Activated B cell treated with CpG ODN at 0.5 μM for 24 hours (primary cell): ENCODE results near the gene CAT. TPM values are rescaled to one million over a fixed set of nuclear protein-coding genes. Genes with fewer than 3 reads are reported as not detected.

Experiments
- ATAC-seq: fragments of 200-7000 bp; cut with Tn5 transposase; one replicate; pipeline ENCODE4 v1.10.0; 2021; ENCODE audit warnings: low read depth, mild to moderate bottlenecking, moderate library complexity
- CTCF ChIA-PET: fragments of 350-600 bp; sonication (Branson Sonifier 250); formaldehyde crosslinking; loops from one replicate; lab custom pipeline; 2021; ENCODE audit warnings: antibody characterized with exemption; lab: Charles Lee
- POLR2A ChIA-PET: fragments of 350-600 bp; sonication (Branson Sonifier 250); formaldehyde crosslinking; loops from one replicate; lab custom pipeline; 2021; ENCODE audit warnings: antibody characterized with exemption; lab: Charles Lee
- DNase-seq: peaks from one replicate; pipeline ENCODE4 v3.0.0; 2022
- H3K27ac Mint-ChIP-seq: one replicate; pipeline ENCODE4 v1.8.0; 2020; ENCODE audit warnings: mixed read lengths
- H3K27me3 Mint-ChIP-seq: one replicate; pipeline ENCODE4 v1.8.0; 2021; ENCODE audit warnings: mixed read lengths
- H3K36me3 Mint-ChIP-seq: one replicate; pipeline ENCODE4 v1.8.0; 2021; ENCODE audit warnings: low read depth, mixed read lengths
- H3K4me1 Mint-ChIP-seq: one replicate; pipeline ENCODE4 v1.8.0; 2021; ENCODE audit warnings: mixed read lengths
- H3K4me3 Mint-ChIP-seq: one replicate; pipeline ENCODE4 v1.8.0; 2020; ENCODE audit warnings: mild to moderate bottlenecking, mixed read lengths
- H3K9me3 Mint-ChIP-seq: one replicate; pipeline ENCODE4 v1.8.0; 2020; ENCODE audit warnings: mixed read lengths
- intact Hi-C: fragments of 100-400 bp; cut with micrococcal nuclease; formaldehyde crosslinking; loops from one replicate; pipeline ENCODE4 v1.15.1; 2024
- total RNA-seq: library from RNA; stranded (reverse); gene quantifications from 2 replicates; pipeline ENCODE4 v1.2.3, GENCODE V29; 2022
- TF ChIP-seq, protein P1 (sequence below): fragments of 200-600 bp; IDR thresholded peaks from one replicate; pipeline ENCODE4 v1.8.0; 2022; ENCODE audit warnings: antibody characterized with exemption, mild to moderate bottlenecking

The CAT gene
- total RNA-seq, 1 donor from 2014 or later = 81.2 TPM

DNA sequence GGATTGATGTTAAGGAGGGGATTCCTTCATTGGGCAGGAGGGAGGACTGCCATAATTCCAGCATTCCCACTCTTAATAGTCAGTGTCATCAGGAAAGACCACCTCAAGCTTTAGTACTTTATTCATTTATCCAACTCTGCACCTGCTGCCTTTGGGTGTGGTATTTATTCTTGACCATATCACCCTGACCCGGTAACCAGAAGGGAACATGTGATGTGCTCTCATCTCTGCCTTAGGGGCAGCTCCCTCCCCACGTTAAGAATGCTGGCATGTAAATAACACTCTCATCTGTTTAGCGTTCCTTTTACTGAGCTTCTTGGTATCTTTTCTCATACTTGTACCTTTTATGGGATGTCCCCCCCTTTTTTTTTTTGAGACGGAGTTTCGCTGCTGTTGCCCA is 7.7 kb downstream of the CAT start:
- ChIA-PET CTCF (interaction anchor here (1.3 kb wide), 1 partner anchor 12 kb away, joined by 3 read pairs; no protein-coding TSS in a partner anchor), POLR2A (no interaction called here)
- ATAC-seq (no peak), DNase-seq (no peak)
- Mint-ChIP-seq H3K9me3 (no peaks in the 10 kb centered on the region), H3K27ac (no peak overlapping the region), H3K36me3 (peaks cover 38% of the 10 kb centered on the region), H3K4me1 (peaks cover 73% of the 10 kb centered on the region), H3K27me3 (no peaks in the 10 kb centered on the region), H3K4me3 (no peak overlapping the region)
- intact Hi-C loops = no loop called here
- TF ChIP-seq, protein P1, sequence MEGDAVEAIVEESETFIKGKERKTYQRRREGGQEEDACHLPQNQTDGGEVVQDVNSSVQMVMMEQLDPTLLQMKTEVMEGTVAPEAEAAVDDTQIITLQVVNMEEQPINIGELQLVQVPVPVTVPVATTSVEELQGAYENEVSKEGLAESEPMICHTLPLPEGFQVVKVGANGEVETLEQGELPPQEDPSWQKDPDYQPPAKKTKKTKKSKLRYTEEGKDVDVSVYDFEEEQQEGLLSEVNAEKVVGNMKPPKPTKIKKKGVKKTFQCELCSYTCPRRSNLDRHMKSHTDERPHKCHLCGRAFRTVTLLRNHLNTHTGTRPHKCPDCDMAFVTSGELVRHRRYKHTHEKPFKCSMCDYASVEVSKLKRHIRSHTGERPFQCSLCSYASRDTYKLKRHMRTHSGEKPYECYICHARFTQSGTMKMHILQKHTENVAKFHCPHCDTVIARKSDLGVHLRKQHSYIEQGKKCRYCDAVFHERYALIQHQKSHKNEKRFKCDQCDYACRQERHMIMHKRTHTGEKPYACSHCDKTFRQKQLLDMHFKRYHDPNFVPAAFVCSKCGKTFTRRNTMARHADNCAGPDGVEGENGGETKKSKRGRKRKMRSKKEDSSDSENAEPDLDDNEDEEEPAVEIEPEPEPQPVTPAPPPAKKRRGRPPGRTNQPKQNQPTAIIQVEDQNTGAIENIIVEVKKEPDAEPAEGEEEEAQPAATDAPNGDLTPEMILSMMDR = no peak

DNA sequence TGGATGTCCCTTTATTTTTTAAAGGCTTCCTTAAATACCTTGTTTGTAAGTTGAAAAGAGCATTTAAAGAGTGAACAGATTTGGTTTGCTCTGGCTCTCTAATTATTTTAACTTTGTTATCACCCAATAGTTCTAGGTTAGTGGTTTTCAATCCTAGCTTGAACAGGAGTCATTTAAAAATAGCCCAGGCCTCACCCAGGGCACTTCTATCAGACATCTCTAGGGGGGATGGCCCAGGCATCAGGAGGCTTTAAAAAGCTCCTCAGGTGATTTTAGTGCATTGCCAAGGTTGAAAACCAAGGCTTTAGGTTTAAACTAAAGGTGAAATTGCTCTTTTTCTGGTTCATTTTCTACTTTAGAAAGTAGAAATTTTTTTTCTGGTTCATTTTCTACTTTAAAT is 8.3 kb downstream of the CAT start:
- ChIA-PET POLR2A (interaction anchor here (0.7 kb wide), 1 partner anchor 9 kb away, joined by 3 read pairs; the partner anchor contains the start of gene CAT), CTCF (interaction anchor here (1.3 kb wide), 1 partner anchor 12 kb away, joined by 3 read pairs; no protein-coding TSS in a partner anchor)
- ATAC-seq = no peak
- Mint-ChIP-seq H3K36me3 (peaks cover 44% of the 10 kb centered on the region), H3K27ac (no peak overlapping the region), H3K4me3 (no peak overlapping the region), H3K9me3 (no peaks in the 10 kb centered on the region), H3K27me3 (no peaks in the 10 kb centered on the region), H3K4me1 (peaks cover 71% of the 10 kb centered on the region)
- intact Hi-C loops = no loop called here
- no peak for DNase-seq
- TF ChIP-seq, protein P1 = no peak

DNA sequence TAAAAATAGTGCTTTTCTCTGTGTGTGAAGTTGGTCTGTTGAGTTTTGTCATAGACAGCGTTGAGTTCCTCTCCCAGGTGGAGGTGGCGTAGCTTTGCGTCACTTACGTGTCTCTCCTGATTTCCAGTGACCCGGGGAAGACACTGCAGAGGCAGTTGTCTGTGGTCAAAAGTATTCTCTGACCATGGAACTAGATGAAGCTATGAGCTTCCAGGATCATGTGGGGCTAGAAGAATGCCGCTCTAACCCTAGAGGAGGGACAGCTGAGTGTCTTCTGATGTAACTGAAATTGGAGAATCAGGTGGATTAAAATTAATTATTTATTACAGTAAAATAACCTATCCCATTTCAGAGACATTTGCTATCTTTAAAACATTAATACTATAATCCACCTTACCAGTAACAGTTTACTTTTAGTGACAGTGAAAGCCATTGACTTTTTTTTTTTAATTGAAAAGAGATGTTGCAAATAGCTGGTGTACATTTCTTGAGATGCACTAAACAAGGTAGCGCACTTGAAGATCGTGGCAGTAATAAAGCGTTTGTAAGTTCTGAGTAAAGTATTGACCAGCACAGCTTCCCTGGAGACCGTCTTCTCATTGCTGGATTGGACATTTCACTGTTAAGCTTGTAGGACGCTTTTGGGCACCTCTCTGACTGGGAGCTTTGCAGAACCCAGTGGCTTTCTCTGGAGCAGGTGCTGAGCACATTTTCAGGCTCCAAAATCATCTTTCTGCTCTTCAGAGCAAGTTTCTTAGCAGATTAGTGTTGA is 9.7 kb downstream of the CAT start:
- H3K27me3 Mint-ChIP-seq = no peaks in the 10 kb centered on the region
- H3K36me3 Mint-ChIP-seq = peaks cover 57% of the 10 kb centered on the region
- DNase-seq (no peak), ATAC-seq (no peak)
- H3K27ac Mint-ChIP-seq = peak overlapping the region; percentile 47
- H3K9me3 Mint-ChIP-seq = no peaks in the 10 kb centered on the region
- intact Hi-C loops = no loop called here
- ChIA-PET POLR2A (interaction anchor here (0.6 to 1.0 kb wide), 4 partner anchors 9 to 909 kb away, joined by 3 to 4 read pairs (median 3); partner anchors contain the start of gene CAT), CTCF (no interaction called here)
- peaks cover 59% of the 10 kb centered on the region for H3K4me1 Mint-ChIP-seq
- TF ChIP-seq, protein P1 = no peak
- peak overlapping the region; percentile 30 for H3K4me3 Mint-ChIP-seq

DNA sequence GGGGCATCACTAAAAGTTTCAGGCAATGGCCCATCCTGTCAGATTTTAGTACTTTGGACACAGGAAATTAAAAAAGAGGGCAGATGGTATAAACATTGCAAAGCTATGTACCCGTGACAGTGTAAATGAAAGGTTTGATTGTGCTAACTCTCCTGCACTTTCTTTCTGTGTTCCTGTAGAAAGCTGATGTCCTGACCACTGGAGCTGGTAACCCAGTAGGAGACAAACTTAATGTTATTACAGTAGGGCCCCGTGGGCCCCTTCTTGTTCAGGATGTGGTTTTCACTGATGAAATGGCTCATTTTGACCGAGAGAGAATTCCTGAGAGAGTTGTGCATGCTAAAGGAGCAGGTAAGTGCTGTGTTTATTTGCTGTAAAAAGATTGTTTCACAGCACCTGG is 10.3 kb downstream of the CAT start:
- peaks cover 53% of the 10 kb centered on the region for H3K4me1 Mint-ChIP-seq
- ChIA-PET POLR2A (interaction anchor here (1.0 kb wide), 2 partner anchors 10 to 40 kb away, joined by 3 to 4 read pairs; partner anchors contain the start of gene CAT), CTCF (no interaction called here)
- H3K27me3 Mint-ChIP-seq = no peaks in the 10 kb centered on the region
- H3K4me3 Mint-ChIP-seq = peak overlapping the region; percentile 30
- peak overlapping the region; percentile 47 for H3K27ac Mint-ChIP-seq
- DNase-seq = no peak
- H3K9me3 Mint-ChIP-seq = no peaks in the 10 kb centered on the region
- ATAC-seq = peak; percentile 62
- TF ChIP-seq, protein P1 = no peak
- intact Hi-C loops = loop anchor here (1.0 kb wide), 1 partner anchor 10 kb away; no protein-coding TSS in a partner anchor
- H3K36me3 Mint-ChIP-seq = peaks cover 63% of the 10 kb centered on the region

DNA sequence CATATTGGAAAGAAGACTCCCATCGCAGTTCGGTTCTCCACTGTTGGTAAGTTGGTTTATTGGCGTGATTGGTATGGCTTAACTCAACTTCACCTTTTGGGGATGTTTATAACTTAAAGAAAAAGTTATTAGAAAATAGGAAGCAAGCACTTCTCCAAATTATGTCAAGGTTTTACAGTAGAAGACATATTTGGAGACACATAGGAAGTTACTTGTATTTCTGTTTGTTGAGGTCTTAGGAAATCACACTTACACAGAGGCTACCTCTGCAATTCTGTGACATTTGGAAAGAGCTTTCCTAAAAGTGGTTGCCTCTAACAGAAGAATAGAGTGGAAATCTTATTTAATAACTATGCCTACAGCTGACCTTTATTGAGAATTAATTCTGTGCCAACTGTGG is 12.3 kb downstream of the CAT start:
- intact Hi-C loops = no loop called here
- CTCF ChIA-PET = no interaction called here
- no peak for ATAC-seq

More for the DNA sequence above, 12.3 kb downstream of the CAT start:
- POLR2A ChIA-PET = interaction anchor here (2.0 kb wide), 1 partner anchor 13 kb away, joined by 4 read pairs; no protein-coding TSS in a partner anchor
- Mint-ChIP-seq H3K36me3 (peaks cover 80% of the 10 kb centered on the region), H3K27ac (no peak overlapping the region), H3K4me1 (peaks cover 34% of the 10 kb centered on the region), H3K4me3 (no peak overlapping the region), H3K27me3 (no peaks in the 10 kb centered on the region), H3K9me3 (no peaks in the 10 kb centered on the region)
- no peak for DNase-seq
- TF ChIP-seq, protein P1 = no peak
